GM19463 (cell line): ENCODE measurements around the gene RXRA.

Experiments used
- ATAC-seq: cut with Tn5 transposase; IDR thresholded peaks from one replicate; pipeline ENCODE4 v1.9.1; 2021; ENCODE audit warnings: mild to moderate bottlenecking, moderate library complexity; ENCODE audit not compliant: unreplicated experiment

Gene RXRA

DNA sequence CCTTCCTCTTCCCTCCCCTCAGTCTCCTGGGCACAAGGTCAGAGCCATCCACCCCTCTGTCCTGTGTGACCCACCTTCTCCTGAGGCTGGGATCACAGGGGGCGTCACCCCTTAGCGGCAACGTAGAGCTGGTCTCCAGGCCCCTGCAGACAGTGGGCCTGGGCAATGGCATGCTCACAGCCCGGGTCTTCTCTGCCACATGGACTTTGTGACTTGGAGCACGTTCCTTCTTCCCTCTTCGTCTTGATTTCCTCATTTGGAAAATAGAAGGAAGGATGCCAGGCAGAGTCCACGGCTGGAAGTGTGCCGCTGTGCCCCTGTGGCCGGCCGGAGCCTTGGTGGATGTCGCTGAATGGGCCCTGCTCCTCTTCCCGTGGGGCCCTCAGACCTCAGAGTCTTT is 10.0 kb downstream of the RXRA start:
- no peak for ATAC-seq

DNA sequence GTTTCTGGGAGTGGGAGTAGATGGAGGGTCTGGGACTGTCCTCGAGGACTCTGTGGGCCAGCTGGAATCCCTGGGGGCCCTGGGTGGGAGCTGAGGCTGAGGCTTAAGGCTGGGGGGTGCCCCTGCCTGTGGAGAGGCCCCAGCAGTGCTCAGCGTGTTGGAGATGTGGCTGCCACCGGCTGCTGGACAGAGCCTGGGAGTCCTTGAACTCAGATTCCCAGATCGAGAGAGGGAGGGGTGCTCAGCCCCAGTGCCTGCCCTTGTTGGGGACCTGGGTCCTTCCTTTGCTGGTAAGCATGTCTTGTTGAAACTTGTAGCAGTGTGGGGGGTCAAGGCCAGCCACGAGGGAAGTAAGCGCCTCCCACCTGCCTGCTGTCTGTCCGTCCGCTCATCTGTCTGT is 10.7 kb downstream of the RXRA start:
- no peak for ATAC-seq

DNA sequence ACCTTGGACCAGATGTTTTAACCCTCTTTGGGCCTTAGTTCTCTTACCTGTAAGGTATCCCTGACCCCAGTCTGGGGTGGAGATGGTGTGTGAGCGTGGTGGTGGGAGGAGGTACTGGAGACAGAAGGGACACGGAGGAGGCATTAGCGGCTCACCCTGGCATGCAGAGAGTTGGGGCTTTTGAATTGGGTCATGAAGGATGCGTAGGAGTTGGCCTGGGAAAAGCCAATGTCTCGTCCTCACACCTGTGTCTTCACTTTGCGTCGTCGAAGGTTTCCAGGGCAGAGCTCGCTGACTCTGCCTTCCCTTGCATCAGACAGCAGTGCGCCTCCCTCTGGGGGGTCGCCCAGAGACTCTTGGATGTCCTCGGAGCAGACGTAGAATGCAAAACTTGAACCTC is 11.2 kb downstream of the RXRA start:
- no peak for ATAC-seq

DNA sequence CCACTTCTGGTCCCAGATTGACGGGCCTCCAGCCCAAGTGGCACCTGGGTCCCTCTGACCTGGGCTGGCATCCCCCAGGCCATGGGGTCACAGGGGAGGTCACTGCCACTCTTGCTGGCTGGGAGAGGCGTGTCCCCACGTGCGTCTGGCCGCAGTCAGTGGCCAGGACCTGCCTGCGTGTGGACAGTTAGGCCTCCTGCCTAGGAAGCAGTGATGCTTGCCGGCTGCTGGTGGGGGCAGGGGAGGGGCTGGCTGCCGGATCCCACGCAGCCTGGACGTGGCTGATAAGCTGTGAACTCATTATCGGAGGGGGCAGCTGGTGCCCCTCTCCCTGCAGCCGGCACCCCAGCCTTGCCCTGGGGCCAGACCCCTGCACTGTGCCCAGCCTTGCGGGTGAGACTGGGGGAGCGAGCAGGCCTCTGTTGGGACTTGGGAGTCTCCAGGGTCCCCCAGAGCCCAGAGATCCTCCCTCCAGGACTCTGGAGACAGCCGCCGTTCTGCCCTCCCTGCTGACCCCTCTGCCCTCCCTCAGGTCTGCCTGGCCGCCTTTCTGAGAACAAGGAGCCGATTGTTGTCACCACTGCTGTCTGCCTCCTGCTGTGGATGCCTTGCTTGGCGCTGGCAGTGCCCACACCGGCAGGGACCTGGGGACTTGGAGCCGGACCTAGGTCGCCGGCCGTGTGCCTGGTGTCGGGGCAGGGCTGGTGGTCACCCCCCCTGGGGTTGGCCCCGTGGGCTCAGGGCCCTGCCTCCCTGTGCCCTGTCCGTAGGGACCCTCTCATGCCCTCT is 12.3 kb downstream of the RXRA start:
- ATAC-seq: no peak

DNA sequence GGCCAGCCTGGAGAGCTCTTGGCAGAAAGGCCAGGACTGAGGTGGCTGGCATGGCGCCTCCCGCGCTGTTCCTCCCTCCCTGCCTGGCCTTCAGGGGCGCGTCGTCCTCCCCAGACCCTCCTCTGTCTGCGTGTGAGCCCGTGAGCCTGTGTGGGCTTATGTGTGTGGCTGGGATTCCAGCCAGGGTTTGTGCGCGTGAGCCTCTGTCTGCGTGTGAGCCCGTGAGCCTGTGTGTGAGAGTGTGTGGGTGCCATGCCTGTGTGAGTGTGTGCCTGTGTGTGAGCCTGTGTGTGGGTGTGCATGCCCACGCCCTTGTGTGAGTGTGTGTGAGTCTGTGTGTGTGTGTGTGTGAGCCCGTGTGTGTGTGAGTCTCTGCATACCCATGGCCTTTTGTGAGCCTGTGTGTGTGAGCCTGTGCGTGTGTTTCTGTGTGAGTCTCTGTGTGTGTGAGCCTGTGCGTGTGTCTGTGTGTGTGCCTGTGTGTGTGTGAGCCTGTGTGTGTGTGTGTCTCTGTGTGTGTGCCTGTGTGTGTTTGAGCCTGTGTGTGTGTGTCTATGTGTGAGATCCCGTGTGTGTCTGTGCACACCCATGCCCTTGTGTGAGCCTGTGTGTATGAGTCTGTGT is 13.0 kb downstream of the RXRA start:
- ATAC-seq: no peak

DNA sequence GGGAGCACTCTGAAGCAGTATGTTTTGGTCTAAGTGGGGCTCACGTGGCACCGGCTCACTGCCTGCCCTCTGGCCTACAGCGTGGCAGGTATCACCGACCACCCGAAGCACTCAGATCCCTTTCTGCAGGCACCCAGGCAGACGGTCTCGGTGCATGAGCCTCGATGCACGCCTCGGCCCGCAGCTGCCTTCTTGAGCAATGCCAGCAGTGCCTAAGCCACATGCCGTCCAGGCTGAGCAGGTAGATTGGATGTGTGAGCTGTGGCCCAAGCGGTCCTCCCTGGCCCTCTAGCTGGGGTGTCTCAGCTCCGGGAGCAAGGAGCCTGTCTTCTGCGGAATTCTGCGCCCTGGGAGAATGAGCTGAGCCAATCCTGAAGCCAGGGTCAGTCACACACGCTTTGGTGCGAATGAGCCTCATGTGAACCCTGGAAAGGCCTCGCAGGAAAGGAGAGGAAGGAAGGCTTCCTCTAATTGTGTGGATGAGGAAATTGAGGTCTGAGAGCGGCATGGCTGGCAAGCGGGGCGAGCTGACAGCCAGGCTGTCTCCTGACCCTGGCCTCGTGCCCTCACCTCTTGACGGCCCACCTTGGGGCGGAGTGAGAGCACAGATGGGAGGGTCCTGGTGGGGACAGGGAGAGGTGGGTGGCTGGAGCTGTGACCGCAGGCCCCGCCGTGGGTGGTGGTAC is 14.4 kb downstream of the RXRA start:
- ATAC-seq: no peak

DNA sequence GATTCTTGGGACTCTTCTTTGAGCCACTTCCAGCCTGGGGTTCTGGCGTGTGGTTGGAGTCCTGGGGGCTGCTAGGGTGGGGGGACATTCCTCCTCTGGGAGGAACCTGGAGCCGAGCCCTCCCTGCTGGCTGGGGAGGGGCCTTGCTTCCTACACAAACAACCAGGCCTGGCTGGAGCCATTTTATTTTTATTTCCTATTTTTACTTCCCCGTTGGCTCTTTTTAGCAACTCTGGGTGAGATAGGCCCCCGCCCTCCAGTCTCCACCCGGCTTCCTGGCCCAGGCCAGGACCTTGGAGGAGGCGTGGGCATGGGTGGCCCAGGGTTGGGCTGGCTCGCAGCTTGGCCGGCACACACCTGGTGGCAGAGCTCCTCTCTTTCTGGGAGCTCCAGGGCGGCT is 15.1 kb downstream of the RXRA start:
- ATAC-seq: no peak

DNA sequence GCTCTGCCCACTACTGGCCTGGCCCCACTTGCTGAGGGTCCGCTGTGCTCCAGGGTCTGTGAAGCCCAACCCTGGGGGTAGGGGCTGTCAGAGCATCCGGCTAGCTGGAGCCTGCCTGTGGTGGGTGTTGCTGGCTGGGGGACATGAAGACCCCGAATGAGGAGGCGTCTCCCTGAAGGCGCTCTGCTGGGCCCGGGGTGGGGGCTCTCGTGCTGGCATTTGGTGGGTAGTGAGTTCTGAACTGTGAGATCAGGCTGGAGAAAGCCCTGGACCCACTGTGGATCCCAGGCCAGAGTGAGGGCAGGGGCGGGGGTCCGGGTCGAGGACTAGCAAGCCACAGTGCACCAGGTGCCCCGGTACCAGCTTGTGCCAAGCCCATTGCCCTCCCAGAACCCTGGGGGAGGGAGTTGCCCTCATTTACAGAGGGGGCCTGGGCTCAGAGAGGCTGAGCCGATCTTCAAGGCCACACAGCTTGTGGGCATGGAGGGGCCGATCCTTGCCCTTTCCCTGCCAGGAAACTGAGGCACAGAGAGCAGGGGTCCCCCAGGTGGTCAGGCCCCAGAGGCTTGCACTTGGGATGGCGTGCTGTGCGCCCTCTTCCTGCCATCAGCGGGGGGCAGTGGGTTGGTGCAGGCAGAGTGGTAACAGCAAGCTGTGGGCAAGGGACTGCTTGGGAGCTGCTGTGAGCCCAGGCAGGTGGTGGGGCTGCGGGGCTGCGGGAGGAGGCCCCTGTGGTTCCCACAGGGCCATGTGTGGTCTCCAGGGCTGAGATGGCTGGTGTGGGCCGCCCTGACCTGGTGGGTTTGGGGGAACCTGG is 15.9 kb downstream of the RXRA start:
- no peak for ATAC-seq

DNA sequence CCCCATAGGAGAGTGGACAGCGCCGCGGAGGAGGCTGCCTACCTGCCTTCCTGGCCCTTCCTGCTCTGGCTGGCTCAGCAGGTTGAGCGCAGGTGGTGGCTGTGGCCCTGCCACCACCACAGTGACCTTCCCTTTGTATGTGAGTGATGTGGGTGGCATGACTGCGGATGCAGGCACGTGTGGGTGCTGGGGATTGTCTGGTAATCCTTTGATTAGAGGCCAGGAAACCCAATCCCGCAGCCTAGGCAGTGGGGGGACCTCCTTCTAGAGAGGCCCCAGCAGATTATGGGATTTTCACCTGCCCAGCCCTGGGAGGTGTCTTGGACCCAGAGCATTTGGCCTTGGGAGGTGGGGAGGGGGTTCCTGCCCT is 16.5 kb downstream of the RXRA start:
- ATAC-seq: no peak

DNA sequence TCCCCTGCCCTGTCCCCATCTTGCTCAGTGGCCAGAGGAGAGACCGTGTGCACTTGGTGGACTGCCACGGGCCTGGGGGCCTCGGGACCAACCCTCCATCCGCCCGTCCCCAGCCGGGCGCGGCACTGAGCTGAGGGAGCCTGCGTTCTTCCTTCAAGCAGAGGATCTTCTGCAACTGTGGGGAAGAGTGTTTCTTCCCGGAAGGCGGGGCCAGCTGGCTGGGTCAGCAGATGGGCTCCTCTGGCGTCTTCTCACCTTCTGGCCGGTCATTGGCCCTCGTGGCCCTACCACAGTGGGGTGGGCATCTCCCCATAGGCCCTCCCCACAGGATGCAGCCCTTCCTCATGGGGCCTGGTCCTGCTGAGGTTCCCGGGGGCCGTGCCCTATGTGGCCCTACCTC is 17.4 kb downstream of the RXRA start:
- no peak for ATAC-seq

DNA sequence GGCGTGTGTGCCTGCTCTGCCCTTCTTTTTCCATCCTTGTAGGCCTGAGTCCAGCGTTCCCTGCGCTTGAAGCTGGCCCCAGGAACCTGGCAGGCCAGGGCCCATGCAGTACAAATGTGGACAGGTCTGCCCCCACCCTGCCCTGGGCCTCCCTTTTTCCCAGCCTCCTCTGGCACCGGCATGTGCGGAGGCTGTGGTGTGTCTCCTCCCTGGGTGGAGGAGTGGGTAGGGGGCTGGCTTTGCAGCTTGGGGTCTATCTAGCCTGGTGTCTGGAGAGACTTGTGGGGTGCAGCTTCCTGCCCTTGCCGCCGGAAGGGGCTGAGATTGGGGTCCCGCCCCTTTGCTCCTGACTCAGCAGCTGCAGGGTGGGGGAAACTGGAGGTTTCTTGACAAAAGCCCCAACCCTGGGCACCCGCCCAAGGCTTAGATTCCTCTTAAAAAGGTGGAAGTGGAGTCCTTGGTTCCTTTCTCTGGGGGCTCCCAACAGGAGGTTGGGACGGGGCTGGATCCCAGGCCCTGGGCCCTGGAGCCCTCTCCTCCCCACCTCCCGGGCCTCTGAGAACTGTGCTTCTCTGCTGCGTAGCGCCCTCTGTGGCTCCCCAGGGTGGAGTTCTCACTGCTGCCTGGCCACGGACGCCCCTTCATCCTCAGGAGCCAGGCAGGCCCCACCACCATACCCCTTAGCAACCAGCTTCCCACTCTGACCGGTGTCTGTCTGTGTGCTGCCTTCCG is 18.0 kb downstream of the RXRA start:
- ATAC-seq: no peak

DNA sequence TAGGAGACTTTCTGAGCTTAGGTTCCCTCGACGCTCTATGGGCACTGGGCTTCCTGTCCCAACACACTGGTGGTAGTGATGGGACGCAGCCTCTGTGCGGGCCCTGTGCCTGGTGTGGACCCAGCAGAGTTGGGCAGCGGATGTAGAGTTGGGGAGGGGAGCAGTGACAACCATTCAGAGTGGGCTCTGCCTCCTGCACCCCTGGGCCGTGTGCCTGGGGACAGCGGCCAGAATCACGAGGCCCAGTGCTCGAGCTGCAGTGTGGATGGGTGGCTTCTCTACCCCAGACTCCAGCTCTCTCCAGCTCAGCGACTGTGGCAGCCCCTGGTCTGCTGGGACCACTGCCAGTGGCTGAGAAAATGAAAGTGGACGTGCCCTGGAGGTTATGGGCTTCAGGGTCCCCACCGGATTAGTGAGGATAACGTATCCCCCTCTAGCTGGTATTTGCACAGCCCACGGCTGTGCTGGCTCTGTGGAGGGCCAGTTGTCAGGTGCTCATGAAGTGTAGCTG is 18.6 kb downstream of the RXRA start:
- ATAC-seq: no peak

DNA sequence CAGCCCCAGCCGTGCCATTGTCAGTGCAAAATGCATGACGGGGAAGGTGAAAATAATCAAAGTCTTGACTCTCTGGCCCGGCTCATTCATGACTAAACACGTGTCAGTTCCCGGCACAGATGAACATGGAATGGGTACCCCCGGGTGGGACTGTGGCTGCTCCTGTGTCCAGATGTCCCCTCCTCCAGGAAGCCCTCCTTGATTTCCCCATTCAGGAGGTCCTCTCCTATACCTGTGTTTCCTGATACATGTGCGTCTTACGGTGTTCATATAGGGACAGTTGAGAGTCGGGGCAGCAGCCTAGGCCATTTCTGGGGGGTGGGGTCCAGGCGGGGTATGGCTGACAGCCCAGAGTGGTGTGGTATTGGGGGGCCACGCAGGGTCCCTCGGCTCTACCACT is 19.5 kb downstream of the RXRA start:
- ATAC-seq: no peak

DNA sequence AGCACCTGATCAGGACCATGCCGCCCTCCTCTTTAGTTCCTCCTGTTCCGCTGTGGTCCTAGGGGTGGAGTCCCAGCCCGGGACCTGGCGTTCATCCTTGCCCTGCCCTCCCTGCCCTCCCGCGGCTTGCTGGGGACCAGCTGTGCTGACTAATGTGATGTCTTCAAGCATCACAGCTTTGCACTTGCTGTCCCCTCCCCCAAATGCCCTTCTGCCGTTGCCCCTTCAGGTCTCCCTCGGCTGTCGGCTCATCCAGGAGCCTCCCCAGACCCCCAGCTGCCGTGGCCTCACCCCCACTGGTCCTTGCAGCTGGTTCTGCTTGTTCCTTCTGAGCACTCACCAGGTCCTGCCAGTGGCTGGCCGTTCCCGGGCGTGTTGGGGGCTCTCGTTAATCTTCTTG is 19.9 kb downstream of the RXRA start:
- no peak for ATAC-seq

DNA sequence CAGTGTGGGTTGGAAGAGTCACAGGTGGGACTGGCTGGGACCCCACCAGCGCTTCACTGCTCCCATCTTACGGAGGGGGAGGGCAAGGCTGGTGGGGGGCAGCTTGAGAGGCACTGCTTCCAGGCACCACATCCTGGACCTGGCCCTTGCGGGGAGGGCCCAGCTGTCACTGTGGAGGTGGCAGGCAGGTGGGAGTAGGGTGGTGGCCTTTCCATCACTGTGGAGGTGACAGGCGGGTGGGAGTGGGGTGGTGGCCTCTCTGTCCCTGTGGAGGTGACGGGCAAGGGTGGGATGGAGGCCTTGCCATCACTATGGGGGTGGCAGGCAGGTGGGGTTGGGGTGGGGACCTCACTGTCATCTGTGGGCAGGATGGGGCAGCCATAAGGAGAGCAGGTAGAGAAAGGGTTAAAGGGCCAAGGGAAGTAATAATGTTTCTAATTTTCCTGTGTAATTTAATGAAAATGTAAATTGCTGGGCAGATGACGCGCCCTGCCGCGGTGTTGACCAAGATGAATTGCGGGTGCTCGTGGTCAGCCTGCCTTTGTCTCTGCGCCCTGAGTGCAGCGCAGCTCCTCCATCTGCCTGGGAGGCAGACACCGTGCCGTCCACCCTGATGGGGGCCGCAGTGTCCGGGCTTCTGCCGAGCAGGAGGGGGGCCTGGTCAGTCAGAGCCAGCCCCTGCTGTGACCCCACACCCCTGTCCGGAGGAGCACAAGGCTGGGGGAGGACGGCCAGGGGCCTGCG is 20.8 kb downstream of the RXRA start:
- ATAC-seq: no peak

DNA sequence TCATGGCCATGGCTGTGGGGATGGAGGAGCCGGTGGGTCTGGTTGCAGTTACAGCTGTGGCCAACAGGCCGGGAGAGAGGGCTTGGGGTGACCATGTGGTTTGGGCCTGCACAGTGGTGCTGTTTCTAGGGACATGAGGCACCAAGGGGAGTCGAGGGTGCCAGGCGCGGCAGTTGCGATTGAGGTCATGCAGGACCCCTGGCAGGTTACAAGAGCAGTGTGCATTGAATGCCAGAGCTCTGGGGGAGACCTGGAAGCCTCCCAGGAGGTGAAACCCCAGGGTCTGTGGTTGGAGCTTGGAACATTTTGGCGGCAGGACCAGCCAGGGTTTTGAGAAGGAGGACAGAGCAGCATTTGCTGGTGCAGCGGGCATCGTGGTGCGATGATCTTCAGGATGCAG is 21.7 kb downstream of the RXRA start:
- ATAC-seq: no peak

DNA sequence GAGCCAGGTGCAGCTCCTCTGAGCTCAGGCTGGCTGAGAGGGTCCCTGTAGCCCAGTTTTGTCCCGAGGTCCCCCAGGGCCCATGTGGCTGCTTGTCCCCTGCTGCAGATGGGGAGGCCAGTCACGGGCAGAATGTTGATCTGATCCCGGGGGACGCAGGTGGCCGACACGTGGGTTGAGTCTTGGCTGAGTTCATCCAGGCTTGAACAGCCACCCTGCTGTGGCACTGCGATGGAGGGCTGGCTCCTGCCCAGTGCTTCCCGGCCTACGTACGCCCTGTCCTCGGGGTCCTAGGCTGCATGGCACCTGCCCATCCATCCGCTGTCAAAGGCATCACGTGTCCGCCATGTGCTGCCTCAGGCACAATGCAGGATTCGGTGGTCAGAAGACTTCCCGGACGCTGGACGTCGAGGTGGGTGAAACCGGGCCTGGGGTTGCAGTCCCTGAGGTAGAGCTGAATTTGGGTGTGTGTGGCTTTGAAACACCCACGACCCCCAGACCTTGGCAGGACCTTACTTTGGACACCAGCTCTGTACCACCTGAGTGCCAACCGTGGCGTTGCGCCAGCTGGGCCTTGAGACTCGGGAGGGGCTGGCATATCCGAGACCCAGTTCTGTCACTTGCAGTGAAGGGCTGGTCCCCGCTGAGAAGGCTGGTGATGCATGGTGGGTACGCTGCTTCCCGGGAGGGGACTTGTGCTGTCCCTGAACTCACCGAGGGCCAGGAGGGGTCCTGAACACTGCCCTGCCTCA is 22.3 kb downstream of the RXRA start:
- no peak for ATAC-seq

DNA sequence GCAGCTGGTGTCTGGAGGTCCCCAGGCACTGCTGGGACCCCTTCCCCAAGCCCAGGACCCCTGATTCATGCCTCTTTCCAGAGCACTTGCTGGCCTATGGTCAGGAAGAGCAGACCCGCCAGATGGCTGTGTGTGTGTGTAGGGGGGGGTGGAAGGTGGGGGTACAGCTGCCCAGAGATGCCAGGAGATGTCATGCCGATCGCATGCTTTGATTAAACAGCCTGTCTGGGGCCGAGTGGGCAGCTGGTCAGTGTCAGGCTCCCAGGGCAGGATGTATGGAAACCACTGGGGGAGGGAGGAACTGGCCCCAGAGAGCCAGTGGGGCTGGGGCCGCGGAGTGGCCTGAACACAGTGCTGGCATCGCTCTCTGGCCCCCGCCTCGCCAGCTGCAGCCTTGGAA is 23.7 kb downstream of the RXRA start:
- no peak for ATAC-seq

DNA sequence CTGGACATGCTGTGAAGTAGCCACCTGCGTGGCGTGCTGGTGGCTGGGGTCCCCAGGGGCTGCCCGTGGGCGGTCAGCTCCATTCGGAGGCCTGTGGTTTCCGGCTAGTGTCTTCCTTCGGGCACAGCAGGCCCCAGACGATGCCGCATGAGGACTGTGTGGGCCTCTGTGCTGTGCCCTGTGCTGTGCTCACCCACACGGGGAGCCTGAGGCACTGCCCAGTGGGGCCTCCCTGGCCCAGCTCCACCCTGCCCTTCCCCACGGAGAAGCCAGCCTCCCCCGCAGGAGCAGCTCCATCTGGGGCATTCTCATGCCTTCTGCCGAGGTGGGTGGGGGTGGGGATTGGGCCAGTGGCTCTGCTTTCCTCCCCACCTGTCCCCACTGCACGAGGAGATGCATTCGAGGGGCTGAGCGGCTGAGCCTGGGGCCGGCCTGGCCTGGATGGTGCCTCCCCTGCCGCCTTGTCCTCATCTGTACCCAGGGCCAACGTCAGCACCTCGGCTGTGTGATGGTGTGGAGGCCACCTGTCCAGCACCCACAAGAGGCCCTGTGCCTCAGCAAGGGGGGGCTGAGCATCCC is 24.2 kb downstream of the RXRA start:
- no peak for ATAC-seq
